ENCODE data around the gene C20orf173.

DNA sequence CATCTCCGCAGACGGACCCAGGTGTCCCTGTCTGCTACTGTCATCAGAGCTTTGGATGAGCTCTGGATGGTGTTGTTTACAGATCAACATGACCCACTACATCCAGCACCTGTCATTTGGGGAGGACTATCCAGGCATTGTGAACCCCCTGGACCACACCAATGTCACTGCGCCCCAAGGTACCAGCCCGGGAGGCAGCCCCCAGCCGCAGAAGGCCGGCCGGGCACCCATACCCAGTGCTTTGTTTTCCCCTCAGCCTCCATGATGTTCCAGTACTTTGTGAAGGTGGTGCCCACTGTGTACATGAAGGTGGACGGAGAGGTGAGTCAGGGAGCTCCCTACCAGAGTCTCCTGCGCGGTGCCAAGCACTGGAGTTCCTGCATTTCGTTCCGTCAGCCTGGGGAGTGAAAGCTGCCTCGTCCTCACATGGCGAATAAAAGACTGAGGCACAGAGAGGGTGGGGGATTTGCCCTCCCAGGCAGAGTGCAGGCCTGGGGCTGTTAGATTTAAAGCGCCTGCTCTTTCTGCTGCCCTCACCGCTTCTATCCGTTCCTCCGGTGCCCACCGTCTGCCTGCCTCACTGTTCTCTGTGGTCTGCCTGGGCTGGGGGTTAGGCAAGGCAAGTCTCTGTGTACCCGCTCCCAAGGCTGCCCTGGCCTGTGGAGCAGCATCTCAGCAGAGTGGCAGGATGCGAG lies 26.6 kb upstream of the C20orf173 start:
- TF ChIP-seq, protein P1, sequence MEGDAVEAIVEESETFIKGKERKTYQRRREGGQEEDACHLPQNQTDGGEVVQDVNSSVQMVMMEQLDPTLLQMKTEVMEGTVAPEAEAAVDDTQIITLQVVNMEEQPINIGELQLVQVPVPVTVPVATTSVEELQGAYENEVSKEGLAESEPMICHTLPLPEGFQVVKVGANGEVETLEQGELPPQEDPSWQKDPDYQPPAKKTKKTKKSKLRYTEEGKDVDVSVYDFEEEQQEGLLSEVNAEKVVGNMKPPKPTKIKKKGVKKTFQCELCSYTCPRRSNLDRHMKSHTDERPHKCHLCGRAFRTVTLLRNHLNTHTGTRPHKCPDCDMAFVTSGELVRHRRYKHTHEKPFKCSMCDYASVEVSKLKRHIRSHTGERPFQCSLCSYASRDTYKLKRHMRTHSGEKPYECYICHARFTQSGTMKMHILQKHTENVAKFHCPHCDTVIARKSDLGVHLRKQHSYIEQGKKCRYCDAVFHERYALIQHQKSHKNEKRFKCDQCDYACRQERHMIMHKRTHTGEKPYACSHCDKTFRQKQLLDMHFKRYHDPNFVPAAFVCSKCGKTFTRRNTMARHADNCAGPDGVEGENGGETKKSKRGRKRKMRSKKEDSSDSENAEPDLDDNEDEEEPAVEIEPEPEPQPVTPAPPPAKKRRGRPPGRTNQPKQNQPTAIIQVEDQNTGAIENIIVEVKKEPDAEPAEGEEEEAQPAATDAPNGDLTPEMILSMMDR (conservative IDR thresholded peaks at IDR 0.05): no peak
- TF ChIP-seq EZH2 (IDR thresholded peaks at IDR 0.05; ENCODE audit: low read depth): no peak
